DOHH2 (cell line): ENCODE data around the gene FCER1G.

ENCODE experiments used
- CTCF ChIP-seq: fragments of 200-600 bp; sonication (generic); IDR thresholded peaks from one replicate; pipeline ENCODE4 v1.5.1; 2014; ENCODE audit warnings: antibody characterized with exemption, mild to moderate bottlenecking, low read depth, low read length; ENCODE audit not compliant: poor library complexity, severe bottlenecking
- EZH2phosphoT487 ChIP-seq: fragments of 200-600 bp; sonication (generic); IDR thresholded peaks from 2 replicates; pipeline ENCODE4 v1.6.1; 2017; ENCODE audit warnings: borderline replicate concordance, mild to moderate bottlenecking, antibody characterized with exemption, low read length, moderate library complexity, mixed read lengths

- no peak for TF ChIP-seq CTCF
- no peak for TF ChIP-seq EZH2phosphoT487
Measured at GRCh38 chr1:161250829-161251228, 35.7 kb downstream of the FCER1G start.
